ENCODE results near the gene PROSER2. TPM values are rescaled to one million over a fixed set of nuclear protein-coding genes. Genes with fewer than 3 reads are reported as not detected.

The PROSER2 gene
- total and polyA plus RNA-seq, 4 donors: 1.4 to 8.0 (median 4.3) TPM

GRCh38 chr10:11906714-11907113, 83.6 kb downstream of the PROSER2 start:
- no peak for ATAC-seq (ENCODE audit: low FRiP score)
- no peak for DNase-seq
- WGBS, 2 donors: 70 to 71% methylated on average over 8 of the region's 8 CpGs
- H3K4me3 ChIP-seq (ENCODE audit: low read length in 2 of 2): no peak overlapping the region
- H3K27ac ChIP-seq (ENCODE audit: low read depth in 1 of 2, low read length in 2 of 2): no peak overlapping the region
- H3K27me3 ChIP-seq (ENCODE audit: control insufficient read depth in 1 of 2, insufficient read depth in 2 of 2, low read length in 1 of 2): no peaks in the 10 kb centered on the region
- H3K36me3 ChIP-seq (ENCODE audit: control insufficient read depth in 1 of 2, insufficient read depth in 2 of 2, low read length in 1 of 2): no peaks in the 10 kb centered on the region
- intact Hi-C loops (cut with DNase I): no loop called here
- H3K4me1 ChIP-seq (ENCODE audit: control insufficient read depth in 1 of 2, insufficient read depth in 2 of 2, low read length in 2 of 2): no peaks in the 10 kb centered on the region
- no peaks in the 10 kb centered on the region for H3K9me3 ChIP-seq (ENCODE audit: control insufficient read depth, low read length)

- DNase-seq (no peak), ATAC-seq (ENCODE audit: low FRiP score) (peak; percentile 19)
- Histone ChIP-seq H3K36me3 (ENCODE audit: control insufficient read depth in 1 of 2, insufficient read depth in 2 of 2, low read length in 1 of 2) (no peaks in the 10 kb centered on the region), H3K4me3 (ENCODE audit: low read length in 2 of 2) (no peak overlapping the region), H3K27ac (ENCODE audit: low read depth in 1 of 2, low read length in 2 of 2) (no peak overlapping the region), H3K4me1 (ENCODE audit: control insufficient read depth in 1 of 2, insufficient read depth in 2 of 2, low read length in 2 of 2) (no peaks in the 10 kb centered on the region), H3K27me3 (ENCODE audit: control insufficient read depth in 1 of 2, insufficient read depth in 2 of 2, low read length in 1 of 2) (no peaks in the 10 kb centered on the region), H3K9me3 (ENCODE audit: control insufficient read depth, low read length) (no peaks in the 10 kb centered on the region)
- 90 to 93% methylated on average over 18 of the region's 18 CpGs for WGBS, 2 donors
- intact Hi-C loops (cut with DNase I): no loop called here
These were observed 84.8 kb downstream of the PROSER2 start for GRCh38 chr10:11907914-11908313.

- no peaks in the 10 kb centered on the region for H3K36me3 ChIP-seq (ENCODE audit: control insufficient read depth in 1 of 2, insufficient read depth in 2 of 2, low read length in 1 of 2)
- ATAC-seq (ENCODE audit: low FRiP score) (no peak), DNase-seq (no peak)
- H3K4me1 ChIP-seq (ENCODE audit: control insufficient read depth in 1 of 2, insufficient read depth in 2 of 2, low read length in 2 of 2): no peaks in the 10 kb centered on the region
- intact Hi-C loops (cut with DNase I): no loop called here
- H3K4me3 ChIP-seq (ENCODE audit: low read length in 2 of 2): no peak overlapping the region
- no peak overlapping the region for H3K27ac ChIP-seq (ENCODE audit: low read depth in 1 of 2, low read length in 2 of 2)
- 90 to 93% methylated on average over 10 of the region's 10 CpGs for WGBS, 2 donors
- H3K27me3 ChIP-seq (ENCODE audit: control insufficient read depth in 1 of 2, insufficient read depth in 2 of 2, low read length in 1 of 2): no peaks in the 10 kb centered on the region
- H3K9me3 ChIP-seq (ENCODE audit: control insufficient read depth, low read length): no peaks in the 10 kb centered on the region
These were observed 85.4 kb downstream of the PROSER2 start for GRCh38 chr10:11908536-11908935.

- H3K27me3 ChIP-seq (ENCODE audit: control insufficient read depth in 1 of 2, insufficient read depth in 2 of 2, low read length in 1 of 2): no peaks in the 10 kb centered on the region
- DNase-seq (no peak), ATAC-seq (ENCODE audit: low FRiP score) (no peak)
- no peak overlapping the region for H3K27ac ChIP-seq (ENCODE audit: low read depth in 1 of 2, low read length in 2 of 2)
- H3K4me1 ChIP-seq (ENCODE audit: control insufficient read depth in 1 of 2, insufficient read depth in 2 of 2, low read length in 2 of 2): no peaks in the 10 kb centered on the region
- intact Hi-C loops (cut with DNase I): no loop called here
- no peaks in the 10 kb centered on the region for H3K9me3 ChIP-seq (ENCODE audit: control insufficient read depth, low read length)
- 94 to 96% methylated on average over 11 of the region's 11 CpGs for WGBS, 2 donors
- no peaks in the 10 kb centered on the region for H3K36me3 ChIP-seq (ENCODE audit: control insufficient read depth in 1 of 2, insufficient read depth in 2 of 2, low read length in 1 of 2)
- no peak overlapping the region for H3K4me3 ChIP-seq (ENCODE audit: low read length in 2 of 2)
These were observed 85.8 kb downstream of the PROSER2 start for GRCh38 chr10:11908991-11909390.

GRCh38 chr10:11909618-11910017, 86.5 kb downstream of the PROSER2 start:
- no peak for ATAC-seq (ENCODE audit: low FRiP score)

GRCh38 chr10:11910102-11910501, 86.9 kb downstream of the PROSER2 start:
- no peaks in the 10 kb centered on the region for H3K4me1 ChIP-seq (ENCODE audit: control insufficient read depth in 1 of 2, insufficient read depth in 2 of 2, low read length in 2 of 2)
- H3K36me3 ChIP-seq (ENCODE audit: control insufficient read depth in 1 of 2, insufficient read depth in 2 of 2, low read length in 1 of 2): no peaks in the 10 kb centered on the region
- 83 to 91% methylated on average over 10 of the region's 10 CpGs for WGBS, 2 donors
- no peak overlapping the region for H3K27ac ChIP-seq (ENCODE audit: low read depth in 1 of 2, low read length in 2 of 2)
- no peaks in the 10 kb centered on the region for H3K27me3 ChIP-seq (ENCODE audit: control insufficient read depth in 1 of 2, insufficient read depth in 2 of 2, low read length in 1 of 2)
- no peak for DNase-seq
- no peak for ATAC-seq (ENCODE audit: low FRiP score)
- intact Hi-C loops (cut with DNase I): no loop called here
- H3K9me3 ChIP-seq (ENCODE audit: control insufficient read depth, low read length): no peaks in the 10 kb centered on the region
- no peak overlapping the region for H3K4me3 ChIP-seq (ENCODE audit: low read length in 2 of 2)

More at GRCh38 chr10:11909618-11910017, 86.5 kb downstream of the PROSER2 start:
- intact Hi-C loops (cut with DNase I): no loop called here
- Histone ChIP-seq H3K4me3 (ENCODE audit: low read length in 2 of 2) (no peak overlapping the region), H3K27me3 (ENCODE audit: control insufficient read depth in 1 of 2, insufficient read depth in 2 of 2, low read length in 1 of 2) (no peaks in the 10 kb centered on the region), H3K4me1 (ENCODE audit: control insufficient read depth in 1 of 2, insufficient read depth in 2 of 2, low read length in 2 of 2) (no peaks in the 10 kb centered on the region), H3K9me3 (ENCODE audit: control insufficient read depth, low read length) (no peaks in the 10 kb centered on the region), H3K36me3 (ENCODE audit: control insufficient read depth in 1 of 2, insufficient read depth in 2 of 2, low read length in 1 of 2) (no peaks in the 10 kb centered on the region), H3K27ac (ENCODE audit: low read depth in 1 of 2, low read length in 2 of 2) (no peak overlapping the region)
- DNase-seq: no peak
- 38 to 39% methylated on average over 10 of the region's 10 CpGs for WGBS, 2 donors

- no peaks in the 10 kb centered on the region for H3K9me3 ChIP-seq (ENCODE audit: control insufficient read depth, low read length)
- H3K4me3 ChIP-seq (ENCODE audit: low read length in 2 of 2): no peak overlapping the region
- intact Hi-C loops (cut with DNase I): no loop called here
- DNase-seq (no peak), ATAC-seq (ENCODE audit: low FRiP score) (no peak)
- no peaks in the 10 kb centered on the region for H3K27me3 ChIP-seq (ENCODE audit: control insufficient read depth in 1 of 2, insufficient read depth in 2 of 2, low read length in 1 of 2)
- WGBS, 2 donors: 36 to 51% methylated on average over 11 of the region's 11 CpGs
- H3K4me1 ChIP-seq (ENCODE audit: control insufficient read depth in 1 of 2, insufficient read depth in 2 of 2, low read length in 2 of 2): no peaks in the 10 kb centered on the region
- H3K36me3 ChIP-seq (ENCODE audit: control insufficient read depth in 1 of 2, insufficient read depth in 2 of 2, low read length in 1 of 2): no peaks in the 10 kb centered on the region
- H3K27ac ChIP-seq (ENCODE audit: low read depth in 1 of 2, low read length in 2 of 2): no peak overlapping the region
These were observed 90.0 kb downstream of the PROSER2 start for GRCh38 chr10:11913079-11913641.

GRCh38 chr10:11918384-11918783, 95.2 kb downstream of the PROSER2 start:
- DNase-seq (no peak), ATAC-seq (ENCODE audit: low FRiP score) (no peak)
- no peak overlapping the region for H3K27ac ChIP-seq (ENCODE audit: low read depth in 1 of 2, low read length in 2 of 2)
- no peaks in the 10 kb centered on the region for H3K9me3 ChIP-seq (ENCODE audit: control insufficient read depth, low read length)
- 84 to 85% methylated on average over 8 of the region's 8 CpGs for WGBS, 2 donors
- H3K4me3 ChIP-seq (ENCODE audit: low read length in 2 of 2): no peak overlapping the region
- H3K4me1 ChIP-seq (ENCODE audit: control insufficient read depth in 1 of 2, insufficient read depth in 2 of 2, low read length in 2 of 2): no peaks in the 10 kb centered on the region
- H3K36me3 ChIP-seq (ENCODE audit: control insufficient read depth in 1 of 2, insufficient read depth in 2 of 2, low read length in 1 of 2): peaks cover 10 to 16% of the 10 kb centered on the region in 2 donors
- no peaks in the 10 kb centered on the region for H3K27me3 ChIP-seq (ENCODE audit: control insufficient read depth in 1 of 2, insufficient read depth in 2 of 2, low read length in 1 of 2)
- intact Hi-C loops (cut with DNase I): no loop called here

- H3K4me1 ChIP-seq (ENCODE audit: control insufficient read depth in 1 of 2, insufficient read depth in 2 of 2, low read length in 2 of 2): no peaks in the 10 kb centered on the region
- no peak overlapping the region for H3K27ac ChIP-seq (ENCODE audit: low read depth in 1 of 2, low read length in 2 of 2)
- H3K9me3 ChIP-seq (ENCODE audit: control insufficient read depth, low read length): no peaks in the 10 kb centered on the region
- intact Hi-C loops (cut with DNase I): no loop called here
- no peak overlapping the region for H3K4me3 ChIP-seq (ENCODE audit: low read length in 2 of 2)
- H3K36me3 ChIP-seq (ENCODE audit: control insufficient read depth in 1 of 2, insufficient read depth in 2 of 2, low read length in 1 of 2): peaks cover 10 to 16% of the 10 kb centered on the region in 2 donors
- ATAC-seq (ENCODE audit: low FRiP score): no peak
- 82 to 86% methylated on average over 7 of the region's 7 CpGs for WGBS, 2 donors
- DNase-seq: no peak
- H3K27me3 ChIP-seq (ENCODE audit: control insufficient read depth in 1 of 2, insufficient read depth in 2 of 2, low read length in 1 of 2): no peaks in the 10 kb centered on the region
These were observed 96.1 kb downstream of the PROSER2 start for GRCh38 chr10:11919271-11919670.
